ENCODE data around the gene EFNA5.
A peak's percentile ranks its signal among the peaks of the same experiment; 100 is the strongest.
"Not testable (repeated sequence)": the region's sequence is repeated elsewhere in the genome, so short reads cannot be mapped to it uniquely, and the experiment has no call there.

EFNA5 gene

DNA sequence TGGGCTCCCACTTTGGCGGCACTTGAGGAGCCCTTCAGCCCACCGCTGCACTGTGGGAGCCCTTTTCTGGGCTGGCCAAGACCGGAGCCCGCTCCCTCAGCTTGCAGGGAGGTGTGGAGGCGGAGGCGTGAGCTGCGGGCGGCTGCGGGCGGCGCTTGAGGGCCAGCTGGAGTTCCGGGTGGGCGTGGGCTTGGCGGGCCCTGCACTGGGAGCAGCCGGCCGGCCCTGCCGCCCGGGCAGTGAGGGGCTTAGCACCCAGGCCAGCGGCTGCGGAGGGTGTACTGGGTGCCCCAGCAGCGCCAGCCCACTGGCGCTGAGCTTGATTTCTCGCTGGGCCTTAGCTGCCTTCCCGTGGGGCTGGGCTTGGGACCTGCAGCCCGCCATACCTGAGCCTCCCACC lies 176.6 kb downstream of the EFNA5 start:
- H3K4me1 ChIP-seq (ENCODE audit: control insufficient read depth, low read depth, low read length); H3K23ac ChIP-seq (ENCODE audit: low read length); H2BK5ac ChIP-seq (ENCODE audit: low read length); H3K79me2 ChIP-seq (ENCODE audit: control insufficient read depth, insufficient read depth, low read length); DNase-seq; H3K79me1 ChIP-seq (ENCODE audit: low read length); H2BK120ac ChIP-seq (ENCODE audit: low read depth, low read length); H3K4ac ChIP-seq (ENCODE audit: low read depth, low read length); H3K18ac ChIP-seq (ENCODE audit: low read length); H3K4me3 ChIP-seq (ENCODE audit: low read length); H4K5ac ChIP-seq (ENCODE audit: low read length); H3K36me3 ChIP-seq (ENCODE audit: control insufficient read depth, insufficient read depth, low read length); H3K4me2 ChIP-seq (ENCODE audit: low read length); H3K56ac ChIP-seq (ENCODE audit: low read length); H3K27ac ChIP-seq (ENCODE audit: low read depth, low read length); H2AK5ac ChIP-seq (ENCODE audit: low read length); H3K27me3 ChIP-seq (ENCODE audit: insufficient read depth, low read length, poor library complexity); H4K8ac ChIP-seq (ENCODE audit: low read depth, low read length); H3K9ac ChIP-seq (ENCODE audit: low read length); H2BK15ac ChIP-seq (replicated peaks; ENCODE audit: low read depth): not testable (repeated sequence)
- WGBS (ENCODE audit: extremely low coverage, insufficient coverage, low lambda C conversion rate): no CpG with 5 or more reads among the region's 25 CpGs

DNA sequence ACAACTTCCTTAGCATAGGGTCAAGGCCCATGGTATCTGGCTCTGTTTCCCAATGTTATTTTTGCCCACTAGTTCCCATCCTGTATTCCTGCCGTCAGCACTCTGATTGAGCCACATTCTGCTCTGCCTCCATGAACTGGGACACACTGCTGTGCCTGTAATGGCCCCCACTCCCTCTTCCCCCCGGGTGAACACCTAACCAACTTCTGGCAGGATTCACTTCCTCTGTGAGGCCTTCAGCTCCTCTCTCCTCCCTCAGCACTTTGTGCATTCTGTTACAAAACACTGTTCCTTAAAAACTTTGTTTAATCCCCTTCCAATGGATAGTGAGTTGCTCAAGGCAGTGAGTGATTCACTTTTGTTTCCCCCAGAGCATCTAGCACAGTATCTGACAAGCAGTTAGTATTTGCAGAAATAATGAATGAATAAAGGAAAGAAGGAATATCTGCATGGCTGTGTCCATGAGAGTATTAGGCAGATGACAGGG lies 183.6 kb downstream of the EFNA5 start:
- Histone ChIP-seq H3K36me3 (ENCODE audit: control insufficient read depth, insufficient read depth, low read length) (no peaks in the 10 kb centered on the region), H2BK15ac (replicated peaks; ENCODE audit: low read depth) (no peak overlapping the region), H3K56ac (ENCODE audit: low read length) (no peak overlapping the region), H2AK5ac (ENCODE audit: low read length) (no peak overlapping the region), H3K27me3 (ENCODE audit: insufficient read depth, low read length, poor library complexity) (no peaks in the 10 kb centered on the region), H2BK120ac (ENCODE audit: low read depth, low read length) (no peak overlapping the region), H3K9ac (ENCODE audit: low read length) (no peak overlapping the region), H4K8ac (ENCODE audit: low read depth, low read length) (no peak overlapping the region), H3K4me3 (ENCODE audit: low read length) (no peak overlapping the region), H3K4me1 (ENCODE audit: control insufficient read depth, low read depth, low read length) (no peaks in the 10 kb centered on the region), H4K5ac (ENCODE audit: low read length) (no peak overlapping the region), H3K27ac (ENCODE audit: low read depth, low read length) (no peak overlapping the region), H3K4ac (ENCODE audit: low read depth, low read length) (no peak overlapping the region), H3K23ac (ENCODE audit: low read length) (no peak overlapping the region), H3K79me1 (ENCODE audit: low read length) (peaks cover 4% of the 10 kb centered on the region), H3K79me2 (ENCODE audit: control insufficient read depth, insufficient read depth, low read length) (no peaks in the 10 kb centered on the region), H3K4me2 (ENCODE audit: low read length) (no peak overlapping the region), H2BK5ac (ENCODE audit: low read length) (no peak overlapping the region), H3K18ac (ENCODE audit: low read length) (no peak overlapping the region)
- no peak for DNase-seq
- no CpG with 5 or more reads among the region's 2 CpGs for WGBS (ENCODE audit: extremely low coverage, insufficient coverage, low lambda C conversion rate)

DNA sequence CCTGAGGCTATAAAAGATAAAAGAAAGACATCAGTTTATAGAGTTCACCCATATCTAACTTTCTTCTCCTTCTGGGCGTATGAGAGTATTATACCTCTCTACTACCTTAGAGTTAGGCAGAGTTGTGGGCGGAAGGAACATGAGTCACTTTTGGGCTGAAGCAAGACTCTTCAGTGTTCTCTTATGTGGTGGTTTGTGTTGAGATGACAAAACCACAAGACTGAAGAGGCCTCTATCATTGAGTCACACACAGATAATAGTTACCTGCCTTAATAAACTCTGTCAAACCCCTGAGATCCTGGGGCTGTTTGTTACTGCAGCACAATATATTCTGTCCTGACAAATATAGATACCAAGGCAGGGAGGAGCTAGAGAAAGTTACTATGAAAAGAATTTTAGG lies 184.2 kb downstream of the EFNA5 start:
- Histone ChIP-seq H3K23ac (ENCODE audit: low read length) (no peak overlapping the region), H3K56ac (ENCODE audit: low read length) (no peak overlapping the region), H2BK120ac (ENCODE audit: low read depth, low read length) (no peak overlapping the region), H3K4me3 (ENCODE audit: low read length) (no peak overlapping the region), H3K79me1 (ENCODE audit: low read length) (peaks cover 4% of the 10 kb centered on the region), H4K8ac (ENCODE audit: low read depth, low read length) (no peak overlapping the region), H3K4me2 (ENCODE audit: low read length) (no peak overlapping the region), H4K5ac (ENCODE audit: low read length) (no peak overlapping the region), H3K27me3 (ENCODE audit: insufficient read depth, low read length, poor library complexity) (no peaks in the 10 kb centered on the region), H3K79me2 (ENCODE audit: control insufficient read depth, insufficient read depth, low read length) (no peaks in the 10 kb centered on the region), H3K4ac (ENCODE audit: low read depth, low read length) (no peak overlapping the region), H3K18ac (ENCODE audit: low read length) (no peak overlapping the region), H2BK5ac (ENCODE audit: low read length) (no peak overlapping the region), H3K27ac (ENCODE audit: low read depth, low read length) (no peak overlapping the region), H3K4me1 (ENCODE audit: control insufficient read depth, low read depth, low read length) (no peaks in the 10 kb centered on the region), H2BK15ac (replicated peaks; ENCODE audit: low read depth) (no peak overlapping the region), H3K9ac (ENCODE audit: low read length) (no peak overlapping the region), H3K36me3 (ENCODE audit: control insufficient read depth, insufficient read depth, low read length) (no peaks in the 10 kb centered on the region), H2AK5ac (ENCODE audit: low read length) (no peak overlapping the region)
- no peak for DNase-seq
- WGBS (ENCODE audit: extremely low coverage, insufficient coverage, low lambda C conversion rate): no CpG with 5 or more reads among the region's 2 CpGs

DNA sequence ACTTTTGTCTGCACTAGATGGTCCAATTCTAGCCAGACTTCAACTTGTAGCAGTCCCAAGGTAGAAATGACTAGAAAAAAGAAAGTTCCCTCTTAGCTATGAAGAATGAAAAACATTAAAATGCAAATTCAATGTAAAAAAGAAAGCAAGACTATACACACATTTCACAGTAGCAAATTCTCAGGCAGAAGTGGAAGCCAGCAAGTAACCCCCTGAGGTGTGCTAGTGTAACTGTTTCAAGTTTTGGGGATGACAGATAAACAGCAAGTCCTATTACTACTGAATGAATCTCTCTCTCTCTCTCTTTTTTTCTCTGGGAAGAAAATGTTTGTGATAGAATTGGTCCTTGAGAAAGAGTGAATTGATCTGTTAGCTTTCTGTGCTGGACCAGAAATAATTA lies 185.6 kb downstream of the EFNA5 start:
- H3K4me3 ChIP-seq (ENCODE audit: low read length): no peak overlapping the region
- H3K79me2 ChIP-seq (ENCODE audit: control insufficient read depth, insufficient read depth, low read length): no peaks in the 10 kb centered on the region
- no peak overlapping the region for H2BK120ac ChIP-seq (ENCODE audit: low read depth, low read length)
- no peak overlapping the region for H2BK5ac ChIP-seq (ENCODE audit: low read length)
- H2BK15ac ChIP-seq (replicated peaks; ENCODE audit: low read depth): no peak overlapping the region
- H3K27me3 ChIP-seq (ENCODE audit: insufficient read depth, low read length, poor library complexity): no peaks in the 10 kb centered on the region
- no peak overlapping the region for H3K18ac ChIP-seq (ENCODE audit: low read length)
- DNase-seq: no peak
- H3K4me2 ChIP-seq (ENCODE audit: low read length): no peak overlapping the region
- H3K4ac ChIP-seq (ENCODE audit: low read depth, low read length): no peak overlapping the region
- H3K79me1 ChIP-seq (ENCODE audit: low read length): peaks cover 6% of the 10 kb centered on the region
- H4K8ac ChIP-seq (ENCODE audit: low read depth, low read length): no peak overlapping the region
- no peak overlapping the region for H3K27ac ChIP-seq (ENCODE audit: low read depth, low read length)
- no peaks in the 10 kb centered on the region for H3K4me1 ChIP-seq (ENCODE audit: control insufficient read depth, low read depth, low read length)
- no peak overlapping the region for H2AK5ac ChIP-seq (ENCODE audit: low read length)
- H3K56ac ChIP-seq (ENCODE audit: low read length): no peak overlapping the region
- H3K9ac ChIP-seq (ENCODE audit: low read length): no peak overlapping the region
- no peak overlapping the region for H4K5ac ChIP-seq (ENCODE audit: low read length)
- no peak overlapping the region for H3K23ac ChIP-seq (ENCODE audit: low read length)
- no peaks in the 10 kb centered on the region for H3K36me3 ChIP-seq (ENCODE audit: control insufficient read depth, insufficient read depth, low read length)

DNA sequence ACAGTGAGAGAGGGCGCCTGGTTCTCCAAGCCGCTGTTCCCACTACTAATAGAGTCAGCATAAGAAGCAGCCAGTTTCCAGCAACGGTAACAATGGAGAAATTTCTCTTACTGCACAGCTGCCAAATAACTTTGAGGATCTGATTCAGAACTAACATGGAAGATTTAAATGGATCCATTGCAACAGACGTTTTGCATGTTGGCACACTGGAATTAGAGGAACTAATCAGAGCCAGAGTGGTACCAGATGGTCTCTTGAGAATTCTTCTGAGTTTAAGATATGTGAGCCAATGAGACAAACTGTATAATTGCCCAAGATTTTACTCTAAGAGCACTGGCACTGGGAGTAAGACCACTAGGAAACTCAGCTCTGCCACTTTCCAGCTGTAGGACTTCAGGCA lies 186.5 kb downstream of the EFNA5 start:
- Histone ChIP-seq H3K4me2 (ENCODE audit: low read length) (no peak overlapping the region), H4K5ac (ENCODE audit: low read length) (no peak overlapping the region)

DNA sequence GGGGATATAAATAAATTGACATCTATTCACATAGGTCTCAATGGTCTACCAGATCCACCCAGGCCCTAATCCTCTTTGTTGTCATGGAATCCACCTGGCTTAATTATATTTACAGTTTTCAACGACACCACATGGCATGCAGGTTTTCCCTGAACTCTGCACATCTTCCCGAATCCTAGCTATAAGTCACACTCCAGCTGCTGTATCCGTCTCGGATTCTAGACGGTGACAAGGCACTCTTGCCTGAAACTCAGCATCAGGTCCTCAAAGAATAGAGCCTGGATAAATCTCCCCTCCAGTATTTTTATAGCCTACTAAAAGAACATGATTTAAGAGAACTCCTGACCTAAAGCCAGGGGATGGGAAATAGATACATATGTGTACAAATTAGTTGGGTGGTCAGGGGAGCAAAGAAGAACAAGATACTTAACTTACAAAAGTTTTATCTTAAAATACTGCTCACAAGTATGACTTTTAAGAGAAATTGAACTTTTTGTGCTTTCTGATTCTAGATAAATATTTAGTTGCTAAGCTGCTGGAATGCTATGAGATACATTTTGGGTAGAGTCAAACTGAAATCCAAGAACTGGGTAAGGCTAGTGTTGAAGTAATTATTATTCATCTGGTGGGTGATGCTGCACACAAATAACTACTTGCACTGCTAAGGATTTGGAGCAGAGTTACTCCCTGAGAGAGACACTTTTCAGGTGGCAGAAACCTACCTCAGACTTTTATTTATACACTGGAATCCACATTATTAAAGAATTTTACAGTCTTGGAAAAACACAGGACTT lies 187.3 kb downstream of the EFNA5 start:
- H3K4me3 ChIP-seq (ENCODE audit: low read length): no peak overlapping the region
- H3K4ac ChIP-seq (ENCODE audit: low read depth, low read length): no peak overlapping the region
- H3K9ac ChIP-seq (ENCODE audit: low read length): no peak overlapping the region
- no peak overlapping the region for H2AK5ac ChIP-seq (ENCODE audit: low read length)
- no peaks in the 10 kb centered on the region for H3K4me1 ChIP-seq (ENCODE audit: control insufficient read depth, low read depth, low read length)
- H3K36me3 ChIP-seq (ENCODE audit: control insufficient read depth, insufficient read depth, low read length): no peaks in the 10 kb centered on the region
- no peak overlapping the region for H4K8ac ChIP-seq (ENCODE audit: low read depth, low read length)
- H2BK120ac ChIP-seq (ENCODE audit: low read depth, low read length): no peak overlapping the region
- H3K18ac ChIP-seq (ENCODE audit: low read length): no peak overlapping the region
- H3K79me1 ChIP-seq (ENCODE audit: low read length): peaks cover 6% of the 10 kb centered on the region
- no peak overlapping the region for H2BK15ac ChIP-seq (replicated peaks; ENCODE audit: low read depth)
- no CpG with 5 or more reads among the region's 5 CpGs for WGBS (ENCODE audit: extremely low coverage, insufficient coverage, low lambda C conversion rate)
- H3K27ac ChIP-seq (ENCODE audit: low read depth, low read length): no peak overlapping the region
- H4K5ac ChIP-seq (ENCODE audit: low read length): no peak overlapping the region
- H2BK5ac ChIP-seq (ENCODE audit: low read length): no peak overlapping the region
- H3K27me3 ChIP-seq (ENCODE audit: insufficient read depth, low read length, poor library complexity): no peaks in the 10 kb centered on the region
- H3K56ac ChIP-seq (ENCODE audit: low read length): no peak overlapping the region
- H3K79me2 ChIP-seq (ENCODE audit: control insufficient read depth, insufficient read depth, low read length): no peaks in the 10 kb centered on the region
- no peak overlapping the region for H3K4me2 ChIP-seq (ENCODE audit: low read length)
- no peak overlapping the region for H3K23ac ChIP-seq (ENCODE audit: low read length)
- DNase-seq: no peak

More for the DNA sequence above, 186.5 kb downstream of the EFNA5 start:
- DNase-seq: no peak
- H4K8ac ChIP-seq (ENCODE audit: low read depth, low read length): no peak overlapping the region
- H3K27me3 ChIP-seq (ENCODE audit: insufficient read depth, low read length, poor library complexity): no peaks in the 10 kb centered on the region
- no peaks in the 10 kb centered on the region for H3K4me1 ChIP-seq (ENCODE audit: control insufficient read depth, low read depth, low read length)
- H3K4ac ChIP-seq (ENCODE audit: low read depth, low read length): no peak overlapping the region
- H3K18ac ChIP-seq (ENCODE audit: low read length): no peak overlapping the region
- no peak overlapping the region for H3K56ac ChIP-seq (ENCODE audit: low read length)
- H3K4me3 ChIP-seq (ENCODE audit: low read length): no peak overlapping the region
- H3K79me1 ChIP-seq (ENCODE audit: low read length): peaks cover 6% of the 10 kb centered on the region
- H3K9ac ChIP-seq (ENCODE audit: low read length): no peak overlapping the region
- H2BK120ac ChIP-seq (ENCODE audit: low read depth, low read length): no peak overlapping the region
- H2BK15ac ChIP-seq (replicated peaks; ENCODE audit: low read depth): peak overlapping the region; percentile 74
- no peak overlapping the region for H3K23ac ChIP-seq (ENCODE audit: low read length)
- H2BK5ac ChIP-seq (ENCODE audit: low read length): no peak overlapping the region
- H3K79me2 ChIP-seq (ENCODE audit: control insufficient read depth, insufficient read depth, low read length): no peaks in the 10 kb centered on the region
- H3K27ac ChIP-seq (ENCODE audit: low read depth, low read length): no peak overlapping the region
- no peak overlapping the region for H2AK5ac ChIP-seq (ENCODE audit: low read length)
- WGBS (ENCODE audit: extremely low coverage, insufficient coverage, low lambda C conversion rate): no CpG with 5 or more reads among the region's 4 CpGs
- no peaks in the 10 kb centered on the region for H3K36me3 ChIP-seq (ENCODE audit: control insufficient read depth, insufficient read depth, low read length)

Measured in mesendoderm (in vitro differentiated cells).